HG02588 (cell line): ENCODE results near the gene COL13A1.

ENCODE experiments used
- ATAC-seq: cut with Tn5 transposase; IDR thresholded peaks from one replicate; pipeline ENCODE4 v1.9.1; 2021; ENCODE audit warnings: mild to moderate bottlenecking, moderate library complexity; ENCODE audit not compliant: unreplicated experiment

The COL13A1 gene

GRCh38 chr10:69844698-69845097 is 43.0 kb downstream of the COL13A1 start:
- no peak for ATAC-seq

- ATAC-seq = no peak
Measured at GRCh38 chr10:69845574-69846292, 44.0 kb downstream of the COL13A1 start.

DNA sequence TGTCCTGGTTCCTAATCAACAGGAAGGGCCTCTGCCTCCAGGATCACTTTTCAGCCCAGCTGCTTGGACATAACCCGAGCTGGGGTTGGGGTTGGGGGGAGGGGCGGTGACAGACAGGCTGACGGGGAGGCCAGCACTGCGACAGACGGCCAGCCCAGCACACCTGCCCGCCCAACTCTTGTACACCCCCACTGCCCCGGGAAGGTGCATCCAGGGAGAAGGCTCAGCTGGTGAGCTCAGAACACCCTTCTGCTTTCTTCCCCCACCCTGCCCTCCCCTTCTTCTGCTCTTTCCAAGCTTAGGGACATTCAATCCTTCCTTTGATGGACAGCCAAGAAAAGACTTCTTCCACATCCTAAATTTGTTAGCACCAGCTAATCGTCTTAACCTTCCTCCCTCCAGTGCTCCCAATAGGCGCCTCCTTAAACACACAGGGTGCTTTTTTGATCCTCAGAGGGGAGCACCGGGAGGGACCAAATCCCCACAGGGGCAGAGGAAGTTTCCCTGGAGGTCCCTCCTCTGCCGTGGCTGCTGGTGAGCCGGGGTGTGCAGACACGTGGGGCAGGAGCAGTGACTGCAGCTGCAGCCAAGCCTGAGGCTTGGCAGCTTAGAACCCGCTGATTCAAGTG is 44.7 kb downstream of the COL13A1 start:
- ATAC-seq = no peak

DNA sequence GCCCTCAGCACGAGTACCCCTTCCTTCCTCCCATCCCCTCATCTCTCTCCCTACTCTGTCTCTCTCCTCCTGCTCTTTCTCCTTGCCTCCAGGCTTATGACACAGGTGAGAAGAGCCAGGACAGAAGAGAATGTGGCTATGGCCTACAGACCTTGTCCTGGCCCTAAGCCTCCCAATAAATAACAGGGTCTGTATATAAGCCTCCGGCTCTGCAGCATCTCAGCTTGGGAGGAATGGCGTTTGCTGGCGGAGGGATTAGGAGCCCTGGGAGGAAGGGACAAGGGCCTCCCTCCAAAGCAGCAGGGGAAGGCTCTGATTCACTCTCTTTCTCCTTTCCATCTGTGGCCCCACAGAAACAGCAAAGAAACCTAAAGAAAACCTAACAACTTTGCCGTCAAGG is 45.8 kb downstream of the COL13A1 start:
- ATAC-seq = no peak

DNA sequence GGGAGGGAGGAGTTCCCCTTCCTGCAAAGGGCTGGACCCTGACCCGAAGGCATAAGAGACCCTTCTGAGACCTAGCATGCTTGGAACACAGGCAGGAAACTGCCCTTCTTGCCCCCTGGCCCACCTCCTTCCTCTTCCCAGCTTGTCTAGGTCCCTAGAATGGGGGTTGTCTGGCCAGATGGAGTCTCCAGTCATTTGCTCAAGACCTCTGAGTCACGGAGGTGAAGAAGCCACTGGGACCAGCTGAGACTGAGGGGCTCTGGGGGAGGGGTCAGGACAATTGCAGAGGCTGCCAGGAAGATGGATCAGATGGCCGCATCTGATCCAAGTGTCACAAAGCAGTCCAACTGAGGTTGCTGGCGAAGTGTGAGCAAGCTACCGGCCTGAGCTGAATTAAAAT is 46.2 kb downstream of the COL13A1 start:
- ATAC-seq = no peak

- no peak for ATAC-seq
Measured at GRCh38 chr10:69848454-69848853, 46.7 kb downstream of the COL13A1 start.

DNA sequence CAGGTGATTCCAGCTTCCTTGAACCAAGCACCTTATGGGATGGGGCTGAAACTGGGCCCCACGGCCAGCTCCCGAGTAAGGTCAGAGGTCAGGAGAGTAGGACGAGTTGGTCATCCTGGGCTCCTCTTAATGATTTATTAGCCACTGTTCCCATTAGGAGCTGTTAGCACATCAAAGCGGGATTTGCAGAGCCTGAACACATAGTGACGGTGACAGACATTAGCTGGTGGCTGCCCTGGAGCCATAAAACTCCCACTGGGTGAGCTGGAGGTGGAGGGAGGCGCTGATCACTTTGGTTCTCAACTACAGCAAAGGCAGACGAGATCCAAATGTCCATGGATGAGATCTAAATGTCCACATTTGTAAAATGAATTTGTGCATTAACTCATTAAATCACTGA is 48.1 kb downstream of the COL13A1 start:
- ATAC-seq = no peak

DNA sequence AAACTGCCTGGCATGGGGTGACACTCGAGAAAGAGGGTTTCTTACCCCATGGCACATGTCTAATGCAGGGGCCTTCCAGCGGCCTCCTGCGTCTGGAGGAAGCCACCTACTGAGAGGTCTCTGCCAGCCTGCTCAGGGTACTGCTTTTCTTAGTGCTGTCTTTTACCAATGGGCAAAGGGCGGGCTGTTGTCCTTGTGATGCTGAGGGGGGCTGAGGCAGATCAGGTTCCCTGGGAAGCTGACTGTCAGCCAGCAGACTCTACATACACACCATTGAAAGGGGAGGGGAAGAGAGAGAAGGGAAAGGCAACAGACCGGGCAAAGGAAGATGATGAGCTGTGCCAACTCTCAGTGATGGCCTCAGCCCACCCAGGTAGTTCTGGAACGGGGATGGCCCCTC is 48.7 kb downstream of the COL13A1 start:
- ATAC-seq = no peak

- no peak for ATAC-seq
Measured at GRCh38 chr10:69851306-69851705, 49.6 kb downstream of the COL13A1 start.

DNA sequence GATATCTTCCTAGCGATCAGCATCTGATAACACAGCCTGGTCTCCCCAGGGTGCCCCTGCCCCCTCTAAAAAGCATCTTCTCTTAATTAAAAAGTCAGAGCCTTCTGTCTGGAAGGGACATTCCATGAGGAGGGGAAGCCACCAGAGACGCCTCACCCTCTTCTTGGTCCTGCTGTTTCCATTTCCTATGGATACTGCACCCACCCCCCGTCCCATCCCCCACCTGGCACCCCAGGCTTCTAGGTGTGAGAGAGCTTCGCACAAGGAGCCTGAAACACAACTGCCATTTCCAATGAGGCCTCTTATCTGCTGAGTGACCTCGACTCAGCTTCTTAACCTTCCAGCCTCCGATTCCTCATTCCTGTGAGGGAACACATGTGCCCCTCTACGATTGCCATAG is 51.4 kb downstream of the COL13A1 start:
- no peak for ATAC-seq

- no peak for ATAC-seq
Measured at GRCh38 chr10:69854511-69855345, 53.0 kb downstream of the COL13A1 start.

- no peak for ATAC-seq
Measured at GRCh38 chr10:69855346-69856111, 53.8 kb downstream of the COL13A1 start.

GRCh38 chr10:69856601-69857166 is 55.0 kb downstream of the COL13A1 start:
- no peak for ATAC-seq

DNA sequence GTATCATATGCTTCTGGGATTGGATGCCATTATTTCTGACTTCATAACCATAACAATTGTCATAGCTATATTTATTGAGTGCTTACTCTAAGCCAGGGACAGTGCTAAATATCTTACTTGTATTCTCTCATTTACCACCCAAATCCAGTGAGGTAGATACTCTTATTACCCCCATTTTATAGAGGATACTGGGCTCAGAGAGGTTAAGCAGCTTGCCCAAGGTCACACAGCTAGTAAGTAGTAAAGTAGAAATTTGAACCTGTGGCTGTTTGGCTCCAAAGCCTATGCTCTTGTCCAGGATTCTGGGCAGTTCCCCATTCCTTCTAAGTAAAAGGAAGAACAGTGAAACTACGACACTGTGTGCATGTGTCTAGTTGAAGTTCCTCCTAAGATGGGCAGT is 56.5 kb downstream of the COL13A1 start:
- ATAC-seq = no peak

GRCh38 chr10:69860271-69860670 is 58.6 kb downstream of the COL13A1 start:
- no peak for ATAC-seq

DNA sequence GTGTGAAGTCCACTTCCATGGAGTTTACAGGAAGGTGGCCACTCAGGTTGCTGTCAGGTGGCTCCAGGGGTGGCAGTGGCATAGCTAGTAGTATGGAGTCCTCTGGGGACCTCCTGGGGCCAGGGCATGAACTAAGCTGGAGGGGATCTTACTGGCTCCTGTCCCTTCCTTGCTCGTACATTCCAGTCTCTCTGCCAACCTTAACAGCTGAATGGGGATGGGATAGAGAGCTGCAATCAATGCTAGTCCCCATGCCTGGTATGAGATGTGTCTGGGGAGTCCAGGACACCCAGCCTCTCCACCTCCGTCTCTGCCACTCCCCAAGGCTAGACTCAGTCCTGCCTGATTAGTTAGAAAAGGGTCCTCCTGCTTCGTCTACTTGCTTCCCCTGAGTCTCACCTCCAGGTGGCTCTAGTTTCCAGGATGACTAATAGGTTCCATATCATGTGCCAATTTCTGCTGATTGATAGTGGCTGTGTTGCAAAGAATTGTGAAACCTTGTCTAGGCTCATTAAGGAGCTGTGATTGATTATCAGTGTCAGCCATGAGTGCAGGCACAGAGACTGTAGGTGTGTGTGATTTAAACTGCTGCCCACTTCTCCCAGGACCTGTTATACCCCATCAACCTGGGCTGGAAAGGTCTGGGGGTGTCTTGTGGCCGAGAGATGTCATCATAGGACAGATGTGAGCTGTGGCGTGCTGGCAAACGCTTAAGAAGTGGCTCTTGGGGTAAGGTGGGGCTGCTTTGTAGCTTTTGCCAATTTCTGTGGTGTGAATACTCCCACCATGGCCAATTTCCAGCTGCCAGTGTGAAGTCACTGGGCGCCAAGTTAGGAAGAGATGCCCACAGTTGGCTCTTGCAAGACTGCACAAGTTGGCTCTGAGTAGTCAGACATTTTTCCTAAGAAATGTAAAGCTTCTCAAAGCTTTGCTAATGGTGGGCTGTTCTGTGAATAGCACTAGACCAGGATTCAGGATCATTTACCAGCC is 59.8 kb downstream of the COL13A1 start:
- ATAC-seq = no peak

DNA sequence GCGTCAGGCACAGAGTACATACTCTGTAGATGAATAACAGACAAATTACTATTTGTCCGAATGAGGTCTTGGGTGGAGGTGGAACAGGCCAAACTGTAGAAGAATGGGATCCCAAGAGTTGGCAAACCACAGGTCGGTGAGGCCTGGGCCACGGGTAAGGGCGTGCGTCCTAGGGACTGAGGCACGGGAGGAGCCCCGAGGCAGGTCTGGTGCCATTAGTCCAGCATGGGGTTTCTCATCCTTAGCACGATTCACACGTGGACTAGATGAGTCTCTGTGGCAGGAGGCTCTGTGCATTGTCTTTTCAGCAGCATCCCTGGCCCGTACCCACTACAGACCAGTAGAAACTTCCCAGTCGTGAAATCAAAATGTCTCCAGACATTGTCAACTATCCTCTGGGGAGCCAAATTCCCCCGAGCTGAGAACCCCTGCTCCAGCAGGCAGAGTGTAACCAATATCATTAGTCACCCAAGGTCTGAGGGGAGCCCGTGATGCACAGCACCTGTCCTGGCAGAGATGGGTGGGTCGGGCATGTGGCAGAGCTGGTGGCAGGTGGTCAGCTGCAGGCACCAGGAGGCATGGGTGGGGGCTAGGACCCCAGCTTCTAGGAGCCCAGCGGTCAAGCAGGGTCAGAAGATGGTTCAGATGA is 61.3 kb downstream of the COL13A1 start:
- ATAC-seq = no peak

DNA sequence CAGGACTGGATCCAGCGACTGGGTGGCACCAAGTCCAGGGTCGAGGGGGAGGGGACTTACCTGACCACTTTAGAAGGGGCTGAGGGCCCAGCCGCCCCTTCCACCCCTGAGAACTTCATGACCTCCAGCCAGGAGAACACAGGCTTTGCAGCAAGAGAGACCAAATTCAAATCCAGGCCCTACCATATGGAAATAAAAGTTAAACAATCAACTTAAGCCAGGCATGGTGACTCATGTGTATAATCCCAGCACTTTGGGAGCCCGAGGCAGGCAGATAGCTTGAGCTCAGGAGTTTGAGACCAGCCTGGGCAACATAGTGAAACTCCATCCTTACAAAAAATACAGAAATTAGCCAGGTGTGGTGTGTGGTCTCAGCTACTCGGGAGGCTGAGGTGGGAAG is 61.9 kb downstream of the COL13A1 start:
- ATAC-seq = no peak

GRCh38 chr10:69864321-69864720 is 62.6 kb downstream of the COL13A1 start:
- no peak for ATAC-seq
